Mesenchymal stem cell (in vitro differentiated cells and primary cell): ENCODE measurements around the gene TMEM151B.

Experiments used
- DNase-seq: peaks from one replicate; pipeline ENCODE4 v3.0.0-alpha.2; 2013
- H2AFZ ChIP-seq: one replicate; pipeline ENCODE4 v1.6.1; 2013; ENCODE audit warnings: low read depth, mild to moderate bottlenecking, control low read depth, inconsistent platforms, low read length, moderate library complexity
- H2AK5ac ChIP-seq: 2 replicates; pipeline ENCODE4 v1.6.1; 2013; ENCODE audit warnings: low read length, moderate library complexity, mild to moderate bottlenecking, inconsistent platforms; ENCODE audit not compliant: severe bottlenecking
- H2BK120ac ChIP-seq: one replicate; pipeline ENCODE4 v1.6.1; 2013; ENCODE audit warnings: low read depth, mild to moderate bottlenecking, inconsistent platforms, low read length, moderate library complexity
- H2BK12ac ChIP-seq, 2 experiments: one replicate each; pipeline ENCODE4 v1.6.1; 2013; ENCODE audit warnings: inconsistent platforms in 2 of 2, low read length in 2 of 2, mild to moderate bottlenecking in 2 of 2, moderate library complexity in 2 of 2, control low read depth in 1 of 2
- H2BK15ac ChIP-seq: one replicate; pipeline ENCODE4 v1.6.1; 2013; ENCODE audit warnings: mild to moderate bottlenecking, low read depth, inconsistent platforms; ENCODE audit not compliant: poor library complexity, severe bottlenecking
- H2BK5ac ChIP-seq: 2 replicates; pipeline ENCODE4 v1.6.1; 2013; ENCODE audit warnings: low read depth, mild to moderate bottlenecking, low read length, control low read depth, inconsistent platforms; ENCODE audit not compliant: poor library complexity, severe bottlenecking
- H3K14ac ChIP-seq, 2 experiments: one replicate each; pipeline ENCODE4 v1.6.1; 2013; ENCODE audit warnings: inconsistent platforms in 2 of 2, low read length in 2 of 2, control low read depth in 1 of 2, mild to moderate bottlenecking in 1 of 2, moderate library complexity in 1 of 2
- H3K18ac ChIP-seq, 2 experiments: one replicate each; pipeline ENCODE4 v1.6.1; 2013; ENCODE audit warnings: inconsistent platforms in 2 of 2, low read length in 2 of 2, control low read depth in 1 of 2, low read depth in 1 of 2, mild to moderate bottlenecking in 1 of 2
- H3K23ac ChIP-seq, 2 experiments: one replicate each; pipeline ENCODE4 v1.6.1; 2013; ENCODE audit warnings: inconsistent platforms in 2 of 2, low read length in 2 of 2, mild to moderate bottlenecking in 2 of 2, moderate library complexity in 2 of 2, control low read depth in 1 of 2
- H3K27ac ChIP-seq: 2 replicates; pipeline ENCODE4 v1.5.1; 2013; ENCODE audit warnings: mild to moderate bottlenecking, moderate library complexity, low read length, control low read depth, inconsistent platforms; ENCODE audit not compliant: poor library complexity, severe bottlenecking
- H3K27me3 ChIP-seq, 2 experiments: 2 replicates each; pipeline versions ENCODE4 v1.6.1 to v1.7.0; 2013; ENCODE audit warnings: low read length in 2 of 2, mild to moderate bottlenecking in 2 of 2, moderate library complexity in 2 of 2, control low read depth in 1 of 2, inconsistent platforms in 1 of 2; ENCODE audit not compliant: control insufficient read depth in 1 of 2, insufficient read depth in 1 of 2
- H3K36me3 ChIP-seq, 2 experiments: 2 replicates each; pipeline versions ENCODE4 v1.6.1 to v1.7.0; 2013; ENCODE audit warnings: low read length in 2 of 2, control low read depth in 1 of 2, inconsistent platforms in 1 of 2, low read depth in 1 of 2, mild to moderate bottlenecking in 1 of 2; ENCODE audit not compliant: insufficient read depth in 2 of 2, control insufficient read depth in 1 of 2
- H3K4ac ChIP-seq, 2 experiments: one replicate each; pipeline ENCODE4 v1.6.1; 2013; ENCODE audit warnings: inconsistent platforms in 2 of 2, low read length in 2 of 2, mild to moderate bottlenecking in 2 of 2, moderate library complexity in 2 of 2, control low read depth in 1 of 2, low read depth in 1 of 2
- H3K4me1 ChIP-seq: 2 replicates; pipeline ENCODE4 v1.6.1; 2013; ENCODE audit warnings: low read depth, low read length, control low read depth; ENCODE audit not compliant: control insufficient read depth, insufficient read depth
- H3K4me2 ChIP-seq: 2 replicates; pipeline ENCODE4 v1.6.1; 2013; ENCODE audit warnings: low read length, mild to moderate bottlenecking, inconsistent platforms; ENCODE audit not compliant: poor library complexity, severe bottlenecking
- H3K4me3 ChIP-seq, 2 experiments: 2 replicates each; pipeline versions ENCODE4 v1.5.1 to v1.7.0; 2013; ENCODE audit warnings: low read length in 2 of 2, mild to moderate bottlenecking in 2 of 2, control low read depth in 1 of 2, low read depth in 1 of 2; ENCODE audit not compliant: insufficient read depth in 1 of 2
- H3K79me1 ChIP-seq: replicated peaks from 2 replicates; pipeline ENCODE4 v1.6.1; 2013; ENCODE audit warnings: mild to moderate bottlenecking, control low read depth, low read length, inconsistent platforms; ENCODE audit not compliant: poor library complexity, severe bottlenecking
- H3K9ac ChIP-seq: 2 replicates; pipeline ENCODE4 v1.7.0; 2013; ENCODE audit warnings: mild to moderate bottlenecking, low read length, moderate library complexity
- H3K9me3 ChIP-seq: 2 replicates; pipeline ENCODE4 v1.7.0; 2013; ENCODE audit warnings: mild to moderate bottlenecking, low read length; ENCODE audit not compliant: control insufficient read depth
- H4K8ac ChIP-seq: one replicate; pipeline ENCODE4 v1.6.1; 2013; ENCODE audit warnings: inconsistent platforms, mild to moderate bottlenecking, low read length, moderate library complexity
- H4K91ac ChIP-seq: one replicate; pipeline ENCODE4 v1.6.1; 2013; ENCODE audit warnings: mild to moderate bottlenecking, low read length, inconsistent platforms
- WGBS: methylation state at CpG from one replicate; pipeline ENCODE4 v1.1.7; 2013; ENCODE audit warnings: mixed read lengths; 5-methylcytosine and 5-hydroxymethylcytosine counted together

The TMEM151B gene

DNA sequence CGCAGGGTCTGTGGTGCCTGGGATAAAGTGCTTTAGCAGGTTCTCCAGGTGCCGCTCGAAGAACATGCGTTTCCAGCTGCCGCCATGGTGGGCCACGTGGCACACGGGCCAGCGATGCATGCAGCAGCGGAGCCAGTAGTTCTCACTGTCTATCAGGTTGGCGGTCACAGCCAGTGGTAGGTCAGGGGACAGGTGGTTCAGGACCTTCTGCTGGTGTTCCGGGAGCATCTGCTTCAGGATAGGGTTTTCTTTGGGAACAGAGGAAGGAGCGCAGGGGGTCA lies 16.0 kb downstream of the TMEM151B start:
- Histone ChIP-seq H3K23ac (no peak overlapping the region), H3K18ac (no peak overlapping the region), H3K14ac (no peak overlapping the region), H2BK15ac (no peak overlapping the region), H3K27ac (no peak overlapping the region), H4K91ac (no peak overlapping the region), H3K9me3 (no peaks in the 10 kb centered on the region), H2AK5ac (no peak overlapping the region), H4K8ac (no peak overlapping the region), H3K36me3 (no peaks in the 10 kb centered on the region), H3K4ac (no peak overlapping the region), H3K79me1 (no peaks in the 10 kb centered on the region), H3K9ac (no peak overlapping the region), H3K27me3 (peaks cover 66 to 89% of the 10 kb centered on the region in 2 experiments), H3K4me2 (no peak overlapping the region), H3K4me3 (no peak overlapping the region), H3K4me1 (no peaks in the 10 kb centered on the region), H2AFZ (no peak overlapping the region), H2BK5ac (no peak overlapping the region), H2BK12ac (no peak overlapping the region), H2BK120ac (no peak overlapping the region)
- no peak for DNase-seq
- 91% methylated on average over 12 of the region's 12 CpGs for WGBS

DNA sequence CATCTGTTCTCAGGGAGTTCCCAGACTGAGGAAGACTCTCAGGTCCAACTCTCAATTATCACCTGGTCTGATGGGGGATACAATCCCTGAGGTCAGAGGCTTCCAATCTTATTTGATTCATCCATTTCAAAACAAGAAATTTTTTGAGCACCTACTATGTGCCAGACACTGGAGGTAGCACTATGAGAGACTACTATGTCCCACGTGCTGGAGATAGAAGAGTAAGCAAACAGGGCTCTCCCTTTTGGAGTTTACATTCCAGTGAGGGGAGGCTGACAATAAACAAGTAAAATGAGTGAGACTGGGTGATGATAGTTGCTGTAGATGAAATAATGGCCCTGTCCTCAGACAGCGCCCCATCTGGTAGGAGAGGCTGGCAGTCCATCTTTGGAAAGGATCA lies 16.5 kb downstream of the TMEM151B start:
- no peaks in the 10 kb centered on the region for H3K36me3 ChIP-seq
- no peak overlapping the region for H2AK5ac ChIP-seq
- no peak for DNase-seq

DNA sequence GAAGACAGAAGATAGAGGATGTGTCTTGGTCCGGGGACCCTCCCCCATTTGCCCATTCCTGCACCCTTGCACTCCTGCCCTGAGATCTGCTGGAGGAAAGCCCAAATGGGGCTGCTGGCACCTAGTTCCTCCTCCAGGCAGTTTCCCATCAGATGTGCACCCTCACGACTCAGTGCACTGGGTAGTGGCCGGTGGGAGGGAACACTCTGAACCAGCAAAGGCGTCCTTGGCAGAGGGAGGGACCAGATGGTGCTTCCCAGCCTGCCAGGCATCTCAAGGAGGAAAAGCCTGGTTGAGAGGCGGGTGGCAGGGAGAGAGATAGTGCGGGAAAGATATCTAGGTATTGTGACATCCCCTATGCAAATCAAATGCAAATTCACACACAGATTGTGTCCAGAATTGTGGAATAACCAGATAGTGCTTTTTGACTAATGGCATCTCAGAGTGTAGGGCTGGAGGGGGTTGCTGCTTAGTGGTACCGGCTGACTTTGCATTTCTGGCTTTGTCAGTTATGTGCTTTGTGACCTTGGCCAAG lies 19.5 kb downstream of the TMEM151B start:
- Histone ChIP-seq H3K36me3 (no peaks in the 10 kb centered on the region), H4K91ac (no peak overlapping the region), H3K18ac (no peak overlapping the region), H2BK120ac (no peak overlapping the region), H3K4ac (no peak overlapping the region), H3K9me3 (no peaks in the 10 kb centered on the region), H3K27ac (no peak overlapping the region), H3K23ac (no peak overlapping the region), H3K4me1 (no peaks in the 10 kb centered on the region), H4K8ac (no peak overlapping the region), H2AK5ac (no peak overlapping the region), H3K79me1 (no peaks in the 10 kb centered on the region), H3K4me2 (no peak overlapping the region), H3K14ac (no peak overlapping the region), H3K4me3 (no peak overlapping the region), H2BK15ac (no peak overlapping the region), H3K9ac (no peak overlapping the region), H2BK5ac (no peak overlapping the region), H2BK12ac (no peak overlapping the region), H3K27me3 (peaks cover 57 to 93% of the 10 kb centered on the region in 2 experiments), H2AFZ (no peak overlapping the region)
- 58% methylated on average over 7 of the region's 7 CpGs for WGBS
- no peak for DNase-seq

More for the DNA sequence above, 16.5 kb downstream of the TMEM151B start:
- no peak overlapping the region for H4K91ac ChIP-seq
- no peaks in the 10 kb centered on the region for H3K4me1 ChIP-seq
- peaks cover 71 to 91% of the 10 kb centered on the region in 2 experiments for H3K27me3 ChIP-seq
- no peaks in the 10 kb centered on the region for H3K79me1 ChIP-seq
- H2BK15ac ChIP-seq = no peak overlapping the region
- H3K23ac ChIP-seq = no peak overlapping the region
- H2AFZ ChIP-seq = no peak overlapping the region
- H2BK12ac ChIP-seq = no peak overlapping the region
- no peak overlapping the region for H3K14ac ChIP-seq
- H3K4ac ChIP-seq = no peak overlapping the region
- H4K8ac ChIP-seq = no peak overlapping the region
- 22% methylated on average over 2 of the region's 2 CpGs for WGBS
- H3K27ac ChIP-seq = no peak overlapping the region
- no peak overlapping the region for H2BK5ac ChIP-seq
- H3K4me2 ChIP-seq = no peak overlapping the region
- H2BK120ac ChIP-seq = no peak overlapping the region
- H3K4me3 ChIP-seq = no peak overlapping the region
- no peaks in the 10 kb centered on the region for H3K9me3 ChIP-seq
- H3K18ac ChIP-seq = no peak overlapping the region
- H3K9ac ChIP-seq = no peak overlapping the region

DNA sequence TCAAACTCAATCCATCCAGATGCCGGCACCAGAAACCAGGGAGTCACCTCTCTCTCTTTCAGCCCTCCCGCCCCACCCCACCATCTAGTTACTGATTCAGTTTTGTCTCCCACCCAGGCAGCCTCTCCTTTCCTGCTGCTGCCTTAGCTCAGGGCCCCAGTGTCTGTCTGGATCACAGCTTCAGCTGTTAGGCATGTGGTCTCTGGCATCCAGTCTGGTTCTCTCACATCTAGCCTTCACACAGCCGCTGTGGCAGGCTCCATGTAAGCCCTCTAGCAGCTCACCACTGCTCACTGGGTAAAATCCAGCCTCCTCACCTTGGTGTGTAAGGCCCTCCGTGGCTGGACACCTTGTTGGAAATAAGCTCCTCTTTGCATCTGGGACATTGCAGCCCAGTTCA lies 21.6 kb downstream of the TMEM151B start:
- WGBS = 70% methylated on average over 4 of the region's 4 CpGs
- Histone ChIP-seq H3K23ac (no peak overlapping the region), H4K91ac (no peak overlapping the region)

More for the DNA sequence above, 21.6 kb downstream of the TMEM151B start:
- Histone ChIP-seq H4K8ac (no peak overlapping the region), H2AK5ac (no peak overlapping the region), H2BK5ac (no peak overlapping the region), H3K4me1 (no peaks in the 10 kb centered on the region), H3K14ac (no peak overlapping the region), H3K4ac (no peak overlapping the region), H2BK15ac (no peak overlapping the region), H3K36me3 (no peaks in the 10 kb centered on the region), H3K4me3 (no peak overlapping the region), H3K27ac (no peak overlapping the region), H2BK12ac (no peak overlapping the region), H3K9me3 (no peaks in the 10 kb centered on the region), H2AFZ (no peak overlapping the region), H3K4me2 (no peak overlapping the region), H3K79me1 (no peaks in the 10 kb centered on the region), H3K27me3 (peaks cover 72 to 93% of the 10 kb centered on the region in 2 experiments), H3K9ac (no peak overlapping the region), H2BK120ac (no peak overlapping the region), H3K18ac (no peak overlapping the region)
- DNase-seq = no peak
